Measurements from ENCODE around the gene WDR1. TPM values are rescaled to one million over a fixed set of nuclear protein-coding genes. Genes with fewer than 3 reads are reported as not detected.

WDR1 gene
- total and polyA plus RNA-seq, 2 of the 13 experiments (the other 11 are each of a cell fraction or from before 2014, with no cell fraction given): 106 to 198 TPM

- TF ChIP-seq ZNF414 (CRISPR knock-in tag; IDR thresholded peaks at IDR 0.05): no peak
- no peak for TF ChIP-seq PRDM4 (CRISPR knock-in tag; IDR thresholded peaks at IDR 0.05; ENCODE audit: borderline replicate concordance)
- no peak for TF ChIP-seq HOMEZ (CRISPR knock-in tag; IDR thresholded peaks at IDR 0.05; ENCODE audit: low read depth)
- no peak for TF ChIP-seq EEA1 (CRISPR knock-in tag; IDR thresholded peaks at IDR 0.05; ENCODE audit: borderline replicate concordance)
- TF ChIP-seq HNF1A (IDR thresholded peaks at IDR 0.05; ENCODE audit: low read depth): no peak
- no peak for TF ChIP-seq HNF1A (CRISPR knock-in tag; IDR thresholded peaks at IDR 0.05; ENCODE audit: borderline replicate concordance)
- no peak for TF ChIP-seq ZNF598 (CRISPR knock-in tag; IDR thresholded peaks at IDR 0.05; ENCODE audit: borderline replicate concordance)
- TF ChIP-seq PPARG (CRISPR knock-in tag; conservative IDR thresholded peaks at IDR 0.05): no peak
- TF ChIP-seq SOX6 (IDR thresholded peaks at IDR 0.05): no peak
- no peak for TF ChIP-seq SOX6 (CRISPR knock-in tag; IDR thresholded peaks at IDR 0.05)
- TF ChIP-seq PAF1 (CRISPR knock-in tag; IDR thresholded peaks at IDR 0.05): no peak
- no peak; the same call in 1 of the 2 replicates for TF ChIP-seq RXRB (CRISPR knock-in tag; IDR thresholded peaks at IDR 0.05; ENCODE audit: borderline replicate concordance)
- no peak for TF ChIP-seq MAF1 (CRISPR knock-in tag; IDR thresholded peaks at IDR 0.05; ENCODE audit: borderline replicate concordance)
- no peak for TF ChIP-seq GLMP (CRISPR knock-in tag; IDR thresholded peaks at IDR 0.05; ENCODE audit: borderline replicate concordance)
- TF ChIP-seq HINFP (CRISPR knock-in tag; IDR thresholded peaks at IDR 0.05; ENCODE audit: low read depth): peak; percentile 44; the same call in 1 of the 2 replicates
Observed at GRCh38 chr4:10115271-10115796, 1.3 kb downstream of the WDR1 start (continued).
